Esophagus mucosa (tissue), 1 donor: ENCODE data around the gene NUB1. TPM values are rescaled to one million over a fixed set of nuclear protein-coding genes. Genes with fewer than 3 reads are reported as not detected.
"Not testable (repeated sequence)": the region's sequence is repeated elsewhere in the genome, so short reads cannot be mapped to it uniquely, and the experiment has no call there.

Source experiments
- ATAC-seq: fragments of 200-7000 bp; cut with Tn5 transposase; one replicate; pipeline ENCODE4 v1.9.1; 2020
- total RNA-seq: library from RNA; stranded (reverse); gene quantifications from one replicate; pipeline ENCODE4 v1.2.4, GENCODE V29; 2023
- donor health status: DM: yes; HTN: yes; CAD: no.

The NUB1 gene, protein sequence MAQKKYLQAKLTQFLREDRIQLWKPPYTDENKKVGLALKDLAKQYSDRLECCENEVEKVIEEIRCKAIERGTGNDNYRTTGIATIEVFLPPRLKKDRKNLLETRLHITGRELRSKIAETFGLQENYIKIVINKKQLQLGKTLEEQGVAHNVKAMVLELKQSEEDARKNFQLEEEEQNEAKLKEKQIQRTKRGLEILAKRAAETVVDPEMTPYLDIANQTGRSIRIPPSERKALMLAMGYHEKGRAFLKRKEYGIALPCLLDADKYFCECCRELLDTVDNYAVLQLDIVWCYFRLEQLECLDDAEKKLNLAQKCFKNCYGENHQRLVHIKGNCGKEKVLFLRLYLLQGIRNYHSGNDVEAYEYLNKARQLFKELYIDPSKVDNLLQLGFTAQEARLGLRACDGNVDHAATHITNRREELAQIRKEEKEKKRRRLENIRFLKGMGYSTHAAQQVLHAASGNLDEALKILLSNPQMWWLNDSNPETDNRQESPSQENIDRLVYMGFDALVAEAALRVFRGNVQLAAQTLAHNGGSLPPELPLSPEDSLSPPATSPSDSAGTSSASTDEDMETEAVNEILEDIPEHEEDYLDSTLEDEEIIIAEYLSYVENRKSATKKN
- total RNA-seq: 19.8 TPM

DNA sequence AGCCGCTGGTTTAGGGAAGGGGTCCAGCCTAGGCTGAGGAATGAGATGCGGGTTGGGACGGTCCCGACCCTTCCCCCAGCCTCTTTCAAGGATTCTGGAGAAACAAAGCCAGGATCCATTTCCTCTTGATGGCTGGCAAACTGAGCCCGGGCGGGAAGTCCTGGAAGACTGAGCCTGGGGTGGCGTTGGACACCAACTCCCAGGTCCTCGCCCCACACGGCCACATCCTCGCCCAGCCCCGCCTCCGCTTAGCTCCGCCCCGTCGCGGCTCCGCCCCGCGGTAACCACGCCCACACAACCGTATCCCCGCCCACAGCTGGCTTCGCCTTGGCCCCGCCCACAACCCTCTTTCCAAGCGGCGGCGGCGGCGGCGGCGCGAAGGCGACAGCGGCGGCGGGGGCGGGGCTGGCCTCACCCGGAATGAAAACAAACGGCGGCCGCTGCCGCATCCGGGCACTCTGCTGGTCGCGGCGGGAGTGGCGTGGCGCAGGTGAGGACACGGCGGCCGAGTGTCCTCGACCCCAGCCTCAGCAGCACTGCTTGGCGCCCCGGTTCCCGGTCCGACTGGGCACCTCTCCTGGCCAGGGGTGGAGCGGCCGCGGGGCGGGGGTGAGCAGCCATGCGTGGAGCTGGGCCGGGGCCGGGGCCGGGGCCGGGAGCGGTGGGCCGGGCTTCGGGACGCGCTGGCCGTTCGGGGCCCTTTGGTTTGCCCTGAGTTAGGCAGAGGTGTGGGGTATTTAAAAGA lies at the start of gene NUB1:
Gene NUB1 (plus strand): TSS at position 456 of the 745 bp plus-strand sequence. CDS start 3,538 bp downstream, outside the sequence.
- peak; percentile 100 for ATAC-seq

DNA sequence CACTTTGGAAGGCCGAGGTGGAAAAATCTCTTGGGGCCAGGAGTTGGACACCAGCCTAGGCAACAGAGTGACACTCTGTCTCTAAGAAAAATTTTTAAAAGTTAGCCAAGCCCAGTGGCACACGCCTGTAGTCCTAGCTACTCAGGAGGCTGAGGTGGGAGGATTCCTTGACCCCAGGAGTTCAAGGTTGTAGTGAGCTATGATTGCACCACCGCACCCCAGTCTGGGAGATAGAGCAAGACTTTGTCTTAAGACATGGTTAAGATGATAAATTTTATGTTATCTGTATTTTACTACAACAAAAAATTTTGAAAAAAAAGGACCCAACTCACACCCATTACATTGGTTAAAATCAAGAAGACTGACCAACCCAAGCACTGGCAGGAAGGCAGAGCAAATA lies 48.8 kb upstream of the NUB1 start:
- no peak for ATAC-seq

DNA sequence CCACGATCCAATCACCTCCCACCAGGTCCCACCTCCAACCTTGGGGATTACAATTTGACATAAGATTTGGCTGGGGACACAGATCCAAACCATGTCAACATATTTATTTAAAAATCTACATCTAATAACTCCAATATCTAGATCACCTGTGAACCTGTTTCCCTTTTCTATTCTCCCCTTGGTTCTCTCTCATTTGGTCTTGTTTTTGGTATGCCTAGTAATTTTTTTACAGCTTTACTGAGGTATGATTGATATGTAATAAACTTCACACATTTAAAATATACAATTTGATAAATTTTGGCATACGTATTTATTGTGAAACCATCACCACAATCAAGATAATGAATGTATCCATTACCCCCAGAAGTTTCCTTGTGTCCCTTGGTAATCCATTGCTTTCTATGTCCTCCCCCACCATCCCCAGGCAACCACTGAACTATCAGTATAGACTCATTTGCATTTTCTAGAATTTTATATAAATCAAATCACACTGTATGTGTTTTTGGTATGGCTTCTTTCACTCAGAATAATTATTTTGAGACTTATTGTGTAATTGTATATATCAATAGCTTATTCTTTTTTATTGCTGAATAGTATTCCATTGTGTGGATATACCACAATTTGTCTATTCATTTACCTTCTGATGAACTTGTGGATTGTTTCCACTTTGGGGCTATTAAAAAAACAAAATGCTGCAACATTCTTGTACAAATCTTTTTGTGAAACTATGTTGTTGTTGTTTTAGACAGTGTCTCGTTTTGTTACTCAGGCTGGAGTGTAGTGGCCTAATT lies 45.2 kb upstream of the NUB1 start:
- ATAC-seq: no peak

DNA sequence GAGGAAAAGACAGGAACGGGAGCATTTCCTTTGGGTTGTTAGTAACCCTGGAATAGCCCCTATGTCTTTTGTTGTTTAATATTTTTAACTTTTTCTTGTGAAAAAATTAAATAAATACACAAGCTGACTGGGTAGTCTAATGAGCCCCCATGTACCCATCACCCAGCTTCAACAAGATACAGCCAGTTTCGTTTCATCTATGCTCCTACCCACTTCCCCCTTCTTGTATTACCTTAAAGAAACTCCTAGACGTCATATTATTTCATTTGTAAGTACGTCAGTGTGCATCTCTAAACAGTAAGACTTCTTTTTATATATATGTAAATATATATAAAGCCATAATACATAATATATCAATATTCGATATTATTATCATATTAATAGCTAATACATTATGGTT lies 42.8 kb upstream of the NUB1 start:
- ATAC-seq: no peak

DNA sequence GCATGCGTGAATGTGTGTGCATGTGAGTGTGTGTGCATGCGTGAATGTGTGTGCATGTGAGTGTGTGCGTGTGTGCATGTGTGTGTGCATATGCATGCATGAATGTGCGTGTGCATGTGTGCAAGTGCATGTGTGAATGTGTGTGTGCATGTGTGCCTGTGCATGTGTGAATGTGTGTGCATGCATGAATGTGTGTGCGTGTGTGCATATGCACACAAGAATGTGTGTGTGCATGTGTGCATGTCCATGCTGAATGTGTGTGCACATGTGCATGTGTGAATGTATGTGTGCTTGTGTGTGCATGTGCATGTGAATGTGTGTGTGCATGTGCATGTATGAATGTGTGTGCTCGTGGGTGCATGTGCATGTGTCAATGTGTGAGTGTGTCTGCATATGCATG lies 42.1 kb upstream of the NUB1 start:
- no peak for ATAC-seq

DNA sequence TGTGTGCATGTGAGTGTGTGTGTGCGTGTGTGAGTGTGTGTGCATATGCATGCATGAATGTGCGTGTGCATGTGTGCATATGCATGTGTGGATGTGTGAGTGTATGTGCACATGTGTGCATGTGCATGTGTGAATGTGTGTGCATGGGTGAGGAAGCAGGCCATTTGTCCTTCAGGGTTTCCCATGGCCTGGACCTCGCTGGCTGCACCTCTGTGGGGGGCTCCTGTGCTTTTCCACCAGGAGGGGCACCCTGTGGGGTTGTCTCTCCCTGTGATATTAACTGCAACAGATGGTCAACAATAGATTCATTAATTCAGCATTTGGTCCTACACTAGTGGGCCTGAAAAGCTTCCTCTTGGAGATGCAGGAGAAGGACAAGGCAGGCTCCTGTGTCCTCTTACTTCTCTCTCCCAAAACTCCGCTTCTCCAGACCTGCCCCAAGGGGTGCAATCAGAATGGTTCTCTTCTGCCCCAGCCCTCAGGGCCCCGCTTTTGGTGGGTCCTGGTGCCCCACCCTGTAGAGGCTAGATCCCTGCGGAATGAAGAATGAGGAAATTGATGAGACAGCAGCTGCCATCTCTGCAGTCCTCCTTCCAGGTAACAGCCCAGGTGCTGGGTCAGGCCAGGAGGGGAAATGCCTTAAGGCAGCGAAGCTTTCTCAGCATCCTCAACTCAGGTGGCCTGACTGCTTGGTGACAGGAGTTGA lies 41.5 kb upstream of the NUB1 start:
- ATAC-seq: no peak

DNA sequence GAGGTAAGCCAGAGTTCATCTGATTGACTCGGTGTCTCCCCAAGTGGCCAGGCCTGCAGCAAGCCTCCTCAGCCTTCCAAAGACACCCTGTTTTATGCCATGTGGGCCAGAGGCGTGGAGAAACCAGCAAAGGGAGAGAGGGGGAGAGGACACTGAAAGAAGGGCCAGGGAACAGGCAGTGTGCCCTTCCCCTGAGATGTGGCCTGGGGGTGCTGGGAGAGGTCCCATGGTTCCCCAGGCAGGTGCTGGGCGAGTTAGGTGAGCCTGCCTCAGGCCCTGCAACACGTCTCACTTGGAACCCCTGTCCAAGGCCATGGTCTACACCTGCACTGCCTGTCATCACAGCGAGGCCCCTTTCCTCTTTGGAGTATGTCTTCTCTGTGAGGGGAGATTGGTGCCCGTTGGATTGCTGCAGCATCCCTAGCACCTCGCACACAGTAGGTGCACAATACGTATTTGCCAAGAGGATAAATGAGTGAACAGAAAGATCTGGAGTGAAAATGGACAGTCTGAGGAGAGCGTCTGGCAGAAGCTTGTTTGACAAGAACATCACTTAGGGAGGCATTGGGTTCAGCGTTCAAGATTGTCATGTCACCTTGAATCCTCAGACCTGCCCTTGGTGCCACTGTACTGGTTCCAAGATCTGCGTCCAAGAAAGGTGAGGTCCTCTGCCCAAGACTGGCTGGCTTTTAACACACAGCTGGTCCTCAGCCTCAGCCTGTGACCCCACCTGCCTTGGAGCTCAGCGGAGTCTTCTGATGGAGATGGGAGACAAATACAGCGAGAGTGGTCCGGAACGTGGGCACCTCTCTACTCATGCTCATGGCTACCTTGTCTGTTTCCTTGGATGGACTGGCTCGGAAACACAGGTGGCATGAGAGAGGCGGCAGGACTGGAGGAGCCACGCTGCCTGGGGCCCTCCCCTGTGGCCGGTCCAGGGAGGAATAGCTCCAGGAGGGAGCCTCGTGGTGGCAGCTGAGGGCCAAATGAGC lies 39.8 kb upstream of the NUB1 start:
- no peak for ATAC-seq

DNA sequence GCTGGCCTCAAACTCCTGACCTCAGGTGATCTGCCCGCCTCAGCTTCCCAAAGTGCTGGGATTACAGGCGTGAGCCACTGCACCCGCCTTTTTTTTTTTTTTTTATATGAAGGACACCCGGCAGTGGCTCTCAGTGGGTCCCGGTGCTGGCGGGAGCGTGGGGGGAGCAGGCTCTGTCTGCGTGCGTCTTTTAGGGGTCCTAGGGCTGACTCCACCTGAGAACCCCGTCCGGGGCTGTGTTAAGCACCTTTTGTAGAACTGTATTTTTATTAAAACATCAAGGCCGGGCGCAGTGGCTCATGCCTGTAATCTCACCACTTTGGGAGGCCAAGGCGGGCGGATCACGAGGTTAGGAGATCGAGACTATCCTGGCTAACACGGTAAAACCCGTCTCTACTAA lies 37.4 kb upstream of the NUB1 start:
- not testable (repeated sequence) for ATAC-seq

DNA sequence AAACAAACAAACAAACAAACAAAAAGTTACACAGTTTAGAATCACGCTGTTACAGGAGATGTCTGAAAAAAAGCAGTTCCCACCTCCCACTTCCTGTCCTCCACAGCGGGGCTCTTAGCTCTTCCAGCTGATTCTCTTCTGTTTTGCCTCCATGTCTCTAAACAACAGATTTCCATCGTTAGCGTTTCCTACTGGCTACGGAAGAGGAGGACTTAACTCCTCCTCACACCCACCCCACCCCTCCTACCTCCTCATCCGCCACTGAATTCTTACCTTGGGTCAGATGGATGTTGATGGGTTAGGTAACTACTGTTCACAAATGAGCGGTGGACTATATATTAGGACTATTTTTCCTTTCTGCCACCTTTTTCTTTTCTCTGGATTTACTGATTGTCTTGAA lies 36.8 kb upstream of the NUB1 start:
- no peak for ATAC-seq

DNA sequence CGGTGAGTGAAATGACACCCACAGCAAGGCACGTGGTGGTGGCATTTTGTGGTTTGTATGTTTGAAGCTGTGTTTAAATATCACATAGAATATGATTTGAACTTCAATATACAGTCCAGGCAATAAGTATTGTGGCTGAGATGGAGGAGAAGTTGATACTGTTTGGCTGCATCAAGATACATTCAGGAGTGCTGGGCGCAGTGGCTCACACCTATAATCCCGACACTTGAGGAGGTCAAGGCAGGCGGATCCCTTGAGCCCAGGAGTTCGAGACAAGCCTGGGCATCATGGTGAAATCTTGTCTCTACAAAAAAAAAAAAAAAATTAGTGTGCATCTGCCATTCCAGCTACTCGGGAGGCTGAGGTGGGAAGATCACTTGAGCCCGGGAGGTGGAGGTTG lies 35.2 kb upstream of the NUB1 start:
- ATAC-seq: no peak

DNA sequence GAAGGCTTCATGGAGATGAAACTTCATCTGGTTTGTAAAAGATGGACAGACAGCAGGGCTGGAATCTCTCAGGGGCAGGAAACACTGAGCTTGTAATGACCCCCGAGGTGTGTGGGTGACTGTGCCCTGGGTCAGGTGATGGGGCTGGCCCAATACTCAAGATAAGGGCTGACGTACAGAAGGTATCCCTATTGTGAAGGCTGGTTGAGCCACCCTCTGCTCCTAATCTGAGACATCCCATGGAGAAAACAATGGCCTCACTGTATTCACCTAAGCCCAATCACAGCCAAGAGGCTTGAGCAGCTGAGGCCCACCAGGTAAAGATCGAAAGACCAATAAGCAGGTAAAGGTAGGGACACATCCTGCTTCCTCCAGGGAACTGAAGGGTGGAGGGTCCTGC lies 34.8 kb upstream of the NUB1 start:
- no peak for ATAC-seq

DNA sequence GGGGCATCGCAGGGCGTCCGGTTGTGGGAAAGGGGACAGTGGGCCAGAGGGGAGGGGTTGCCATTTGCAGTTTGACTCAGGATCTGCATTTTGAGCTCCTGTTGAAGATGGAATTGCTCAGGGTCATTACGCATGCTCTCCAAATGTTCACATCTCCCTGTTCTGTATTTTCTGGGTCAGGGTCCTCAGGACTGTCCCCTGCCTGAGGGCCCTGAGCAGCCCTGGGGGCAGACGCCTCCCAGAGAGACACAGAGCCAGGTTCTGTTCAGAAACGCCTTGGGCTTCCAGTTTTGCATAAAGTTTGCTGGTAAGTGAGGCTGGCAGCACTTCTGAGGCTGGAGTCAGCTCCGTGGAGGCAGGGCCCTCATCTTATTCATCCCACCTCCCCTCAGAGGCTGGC lies 34.1 kb upstream of the NUB1 start:
- no peak for ATAC-seq

DNA sequence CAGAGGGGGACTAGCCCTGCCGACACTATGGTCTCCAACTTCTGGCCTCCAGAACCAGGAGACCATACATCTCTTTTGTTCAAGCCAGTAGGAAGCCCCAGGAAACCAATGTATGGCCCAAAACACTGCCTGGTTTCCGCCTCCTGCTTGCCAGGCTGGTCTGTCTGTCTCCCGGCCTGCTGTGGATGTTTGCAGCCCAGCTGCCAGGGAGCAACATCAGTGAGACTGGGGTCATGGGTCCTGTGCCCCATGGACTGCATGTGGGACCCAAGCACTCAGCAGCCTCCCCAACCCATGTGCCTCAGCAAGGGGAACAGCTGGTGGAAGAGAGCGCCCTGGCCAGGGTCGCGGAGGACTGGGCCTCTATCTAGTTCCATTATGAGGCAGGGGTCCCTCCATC lies 33.4 kb upstream of the NUB1 start:
- no peak for ATAC-seq

DNA sequence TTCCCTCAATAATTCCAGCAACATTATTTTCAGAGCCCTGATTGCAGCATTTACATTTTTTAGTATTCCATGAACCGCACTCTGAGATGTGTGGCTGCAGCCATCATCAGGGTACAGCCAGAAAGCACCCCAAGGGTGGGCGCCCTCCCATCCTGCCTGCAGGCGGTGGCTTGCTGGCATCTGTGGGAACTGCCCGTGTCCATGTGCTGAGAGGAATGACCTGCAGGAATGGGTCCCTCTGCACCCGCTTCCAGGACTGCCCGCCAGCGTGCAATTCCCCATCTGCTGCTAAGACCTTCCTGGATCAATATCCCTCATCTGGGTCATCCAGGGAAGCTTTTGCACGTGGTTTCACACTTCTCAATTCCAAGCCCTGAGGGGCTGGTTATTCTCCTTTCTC lies 32.8 kb upstream of the NUB1 start:
- no peak for ATAC-seq

DNA sequence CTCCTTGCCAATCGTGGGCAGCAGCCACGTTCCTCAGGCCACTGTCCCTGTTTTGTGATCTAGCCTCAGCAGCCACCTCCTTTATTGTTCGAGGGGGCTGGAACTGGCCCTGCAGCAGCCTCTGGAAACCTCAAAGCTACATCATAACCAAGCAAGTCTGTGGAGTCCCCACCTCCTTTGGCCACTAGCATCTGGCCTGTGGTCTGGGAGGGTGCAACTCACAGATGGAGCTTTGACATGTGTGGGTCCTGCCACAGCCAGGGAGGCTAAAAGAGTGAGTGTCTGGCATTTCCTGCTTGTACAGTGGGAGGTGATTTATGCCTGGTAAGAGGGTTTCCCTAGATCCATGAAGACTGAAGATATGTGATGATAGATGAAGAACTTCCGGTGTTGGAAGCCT lies 32.3 kb upstream of the NUB1 start:
- ATAC-seq: no peak

DNA sequence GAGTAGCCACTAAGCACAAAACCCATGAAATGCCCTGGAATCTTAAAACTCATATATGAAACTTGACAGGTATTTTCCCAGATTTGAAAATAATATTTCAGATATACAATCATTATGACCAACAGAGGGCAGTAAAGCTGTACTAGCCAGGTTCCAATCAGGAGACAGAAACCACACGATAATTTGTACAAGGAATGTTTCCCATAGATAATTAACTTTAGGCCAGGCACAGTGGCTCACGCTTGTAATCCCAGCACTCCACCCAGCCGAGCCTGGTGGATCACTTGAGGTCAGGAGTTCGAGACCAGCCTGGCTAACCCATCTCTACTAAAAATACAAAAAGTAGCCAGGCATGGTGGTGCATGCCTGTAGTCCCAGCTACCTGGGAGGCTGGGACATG lies 31.0 kb upstream of the NUB1 start:
- no peak for ATAC-seq

DNA sequence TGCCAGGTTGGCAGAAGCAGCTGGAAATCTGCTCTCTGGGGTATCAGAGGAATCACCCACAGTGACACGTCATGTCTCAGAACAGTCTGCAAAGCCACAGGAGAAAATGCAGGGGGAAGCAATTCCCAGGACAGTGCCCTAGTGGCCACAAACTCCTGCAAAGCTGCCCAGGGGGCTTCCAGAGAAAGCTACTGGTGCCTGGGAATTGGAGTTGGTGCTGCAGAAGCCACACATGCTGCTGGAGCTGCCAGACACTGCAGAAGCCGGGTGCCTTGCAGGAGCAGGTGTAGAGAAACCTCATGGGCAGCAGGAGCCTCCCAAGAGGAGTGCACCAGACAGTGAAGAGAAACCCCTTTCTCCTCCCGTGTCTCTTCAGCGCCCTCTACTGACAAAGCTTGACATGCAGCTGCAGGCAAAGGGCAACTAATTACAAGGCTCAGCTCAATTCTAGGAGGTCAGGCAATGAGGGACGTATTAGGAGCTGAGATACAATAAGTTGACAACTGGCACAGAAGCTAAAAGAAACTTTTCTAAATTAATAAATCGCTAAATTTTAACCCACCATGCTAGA lies 30.2 kb upstream of the NUB1 start:
- no peak for ATAC-seq

DNA sequence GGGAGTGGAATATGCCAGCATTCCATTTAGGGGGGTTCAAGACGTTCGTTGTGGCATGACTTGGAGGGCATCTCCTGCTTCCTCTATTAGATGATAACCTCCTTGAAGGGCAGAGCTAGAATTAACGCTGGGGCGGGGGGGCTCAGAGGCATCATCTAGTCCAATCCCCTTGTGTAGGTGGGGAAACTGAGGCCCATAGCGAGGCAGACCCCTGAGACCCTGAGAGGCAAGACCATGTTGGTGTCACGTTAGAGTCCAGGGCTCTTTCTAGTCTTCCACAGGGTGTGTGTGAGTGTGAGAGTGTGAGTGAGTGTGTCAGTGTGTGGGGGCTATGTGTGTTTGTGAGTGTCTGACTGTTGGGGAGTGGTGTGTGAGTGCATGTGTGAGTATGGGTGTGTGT lies 29.3 kb upstream of the NUB1 start:
- peak; percentile 11 for ATAC-seq

DNA sequence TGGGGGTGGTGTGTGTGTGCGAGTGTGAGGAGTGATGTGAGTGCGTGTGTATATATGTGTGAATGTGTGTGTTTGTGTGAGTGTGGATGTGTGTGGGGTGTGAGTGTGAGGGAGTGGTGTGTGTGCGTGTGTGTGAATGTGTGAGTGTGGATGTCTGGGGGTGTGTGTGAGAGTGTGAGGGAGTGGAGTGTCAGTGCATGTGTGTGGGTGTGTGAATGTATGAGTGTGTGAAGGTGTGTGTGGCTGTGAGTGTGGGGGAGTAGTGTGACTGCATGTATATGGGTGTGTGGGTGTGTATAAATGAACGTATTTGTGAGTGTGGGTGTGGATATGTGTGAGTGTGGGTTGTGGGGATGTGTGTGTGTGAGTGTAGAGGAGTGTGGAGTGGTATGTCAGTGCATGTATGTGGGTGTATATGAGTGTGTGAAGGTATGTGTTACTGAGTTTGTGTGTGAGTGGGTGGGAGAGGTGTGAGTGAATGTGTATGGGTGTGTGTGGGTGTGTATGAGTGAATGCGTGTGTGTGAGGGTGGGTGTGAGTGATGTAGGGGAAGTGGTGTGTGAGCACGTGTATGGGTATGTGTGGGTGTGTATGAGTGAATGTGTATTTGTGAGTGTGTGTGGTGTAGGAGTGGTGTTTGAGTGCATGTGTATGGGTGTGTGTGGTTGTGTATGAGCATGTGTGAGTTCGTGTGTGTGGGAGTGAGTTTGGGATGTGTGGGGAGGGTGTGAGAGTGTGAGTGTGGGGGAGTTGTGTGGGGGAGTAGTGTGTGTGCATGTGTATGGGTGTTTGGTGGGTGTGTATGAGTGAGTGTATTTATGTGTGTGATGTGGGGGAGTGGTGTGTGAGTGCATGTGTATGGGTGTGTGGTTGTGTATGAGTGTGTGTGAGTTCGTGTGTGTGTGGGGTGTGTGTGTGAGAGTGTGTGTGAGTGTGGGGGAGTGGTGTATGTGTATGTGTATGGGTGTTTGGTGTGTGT lies 28.5 kb upstream of the NUB1 start:
- ATAC-seq: peak; percentile 50
